Esophagus squamous epithelium (tissue), 4 donors: Measurements from ENCODE around the gene MNS1.

ENCODE experiments used
- POLR2A ChIP-seq, 4 donors: fragments of 450-650 bp; IDR thresholded peaks; one replicate each; pipeline ENCODE4 v1.6.1; 2017; ENCODE audit warnings: antibody characterized with exemption in 4 of 4, mild to moderate bottlenecking in 4 of 4, moderate library complexity in 3 of 4
- TF ChIP-seq, protein P1 (sequence below), 6 experiments: fragments of 450-650 bp in 4 of 6; fragments of 200-600 bp in 2 of 6; sonication (generic) in 2 of 6; IDR thresholded peaks; one replicate each; pipeline ENCODE4 v1.5.1; 2016 to 2019; ENCODE audit warnings: antibody characterized with exemption in 6 of 6, mild to moderate bottlenecking in 4 of 6, moderate library complexity in 4 of 6

DNA sequence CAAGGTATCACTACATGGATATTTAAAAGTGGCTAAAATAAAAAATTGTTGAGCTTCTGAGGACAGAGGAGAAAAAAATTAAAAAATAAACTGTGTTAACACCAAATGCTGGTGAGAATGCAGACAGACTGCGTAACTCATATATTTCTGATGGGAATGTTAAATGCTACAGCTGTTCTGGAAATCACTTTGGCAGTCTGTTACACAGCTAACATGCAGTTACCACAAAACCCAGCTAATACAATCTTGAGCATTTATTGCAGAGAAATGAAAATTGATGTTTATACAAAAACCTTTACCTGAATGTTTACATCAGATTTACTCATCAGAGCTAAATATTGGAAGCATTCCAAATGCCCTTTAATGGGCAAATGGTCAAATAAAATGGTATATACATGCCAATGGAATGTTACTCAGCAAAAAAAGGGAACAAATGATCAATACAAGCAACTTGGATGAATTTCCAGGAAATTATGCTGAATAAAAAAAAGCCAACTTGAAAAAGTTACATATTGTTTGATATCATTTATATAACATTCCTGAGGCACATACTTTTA lies 24.6 kb downstream of the MNS1 start:
- TF ChIP-seq, protein P1, sequence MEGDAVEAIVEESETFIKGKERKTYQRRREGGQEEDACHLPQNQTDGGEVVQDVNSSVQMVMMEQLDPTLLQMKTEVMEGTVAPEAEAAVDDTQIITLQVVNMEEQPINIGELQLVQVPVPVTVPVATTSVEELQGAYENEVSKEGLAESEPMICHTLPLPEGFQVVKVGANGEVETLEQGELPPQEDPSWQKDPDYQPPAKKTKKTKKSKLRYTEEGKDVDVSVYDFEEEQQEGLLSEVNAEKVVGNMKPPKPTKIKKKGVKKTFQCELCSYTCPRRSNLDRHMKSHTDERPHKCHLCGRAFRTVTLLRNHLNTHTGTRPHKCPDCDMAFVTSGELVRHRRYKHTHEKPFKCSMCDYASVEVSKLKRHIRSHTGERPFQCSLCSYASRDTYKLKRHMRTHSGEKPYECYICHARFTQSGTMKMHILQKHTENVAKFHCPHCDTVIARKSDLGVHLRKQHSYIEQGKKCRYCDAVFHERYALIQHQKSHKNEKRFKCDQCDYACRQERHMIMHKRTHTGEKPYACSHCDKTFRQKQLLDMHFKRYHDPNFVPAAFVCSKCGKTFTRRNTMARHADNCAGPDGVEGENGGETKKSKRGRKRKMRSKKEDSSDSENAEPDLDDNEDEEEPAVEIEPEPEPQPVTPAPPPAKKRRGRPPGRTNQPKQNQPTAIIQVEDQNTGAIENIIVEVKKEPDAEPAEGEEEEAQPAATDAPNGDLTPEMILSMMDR (IDR thresholded peaks at IDR 0.05): no peak
- no peak for TF ChIP-seq POLR2A (IDR thresholded peaks at IDR 0.05)
